Fibroblast of skin of left quadriceps (primary cell): ENCODE data around the gene PELI3.
A peak's percentile ranks its signal among the peaks of the same experiment; 100 is the strongest.

Source experiments
- DNase-seq, 2 experiments: peaks; one replicate each; pipeline ENCODE4 v3.0.0-alpha.2; 2013; ENCODE audit warnings: low read depth in 2 of 2

The PELI3 gene

GRCh38 chr11:66497206-66497605 is 30.5 kb downstream of the PELI3 start:
- no peak for DNase-seq

- DNase-seq = no peak
These were observed 31.8 kb downstream of the PELI3 start for GRCh38 chr11:66498506-66498905.

- no peak for DNase-seq
These were observed 38.6 kb downstream of the PELI3 start for GRCh38 chr11:66505276-66505816.

GRCh38 chr11:66509131-66509561 is 42.4 kb downstream of the PELI3 start:
- no peak for DNase-seq

DNA sequence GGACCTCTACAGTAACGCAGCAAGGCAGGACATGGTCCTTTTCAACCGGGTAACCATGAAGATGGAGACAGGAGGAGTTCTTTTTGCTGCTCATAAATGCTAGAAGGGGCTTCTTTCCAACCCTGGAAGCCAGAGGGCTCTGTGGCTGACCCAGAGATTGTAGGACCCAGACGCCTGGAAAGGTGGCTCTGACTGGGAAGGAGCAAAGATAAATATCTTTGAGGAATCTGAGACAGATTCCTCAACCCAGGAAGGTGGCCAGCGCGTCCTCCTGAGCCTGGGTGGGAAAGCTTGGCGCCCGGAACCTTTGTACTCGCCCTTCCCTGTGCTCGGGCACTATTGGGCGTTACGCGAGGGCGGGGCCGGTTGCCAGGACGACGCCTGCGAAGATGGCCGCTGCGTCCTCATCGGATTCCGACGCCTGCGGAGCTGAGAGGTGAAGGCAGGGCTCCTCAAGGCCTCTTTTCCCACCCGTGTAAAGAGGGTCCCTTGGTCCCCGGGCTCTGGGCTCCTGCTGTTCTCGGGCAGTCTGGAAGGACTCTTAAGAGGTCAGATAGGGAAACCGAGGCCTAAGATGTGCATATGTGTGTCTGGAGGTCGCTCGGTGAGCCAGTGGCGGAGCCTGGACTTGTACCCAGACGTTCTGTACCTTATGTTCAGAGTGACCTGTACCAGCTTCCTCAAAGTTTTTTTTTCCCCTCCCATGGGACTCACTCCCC is 43.7 kb downstream of the PELI3 start, which contains the start of gene BBS1:
BBS1 (plus strand) TSS at position 365 of the 719 bp plus-strand sequence; CDS start at position 390, 25 bp downstream.
- DNase-seq = peak; percentile 43 to 55

- no peak for DNase-seq
These were observed 44.3 kb downstream of the PELI3 start for GRCh38 chr11:66510990-66511339.

- DNase-seq = no peak
These were observed 56.9 kb downstream of the PELI3 start for GRCh38 chr11:66523611-66524010.

DNA sequence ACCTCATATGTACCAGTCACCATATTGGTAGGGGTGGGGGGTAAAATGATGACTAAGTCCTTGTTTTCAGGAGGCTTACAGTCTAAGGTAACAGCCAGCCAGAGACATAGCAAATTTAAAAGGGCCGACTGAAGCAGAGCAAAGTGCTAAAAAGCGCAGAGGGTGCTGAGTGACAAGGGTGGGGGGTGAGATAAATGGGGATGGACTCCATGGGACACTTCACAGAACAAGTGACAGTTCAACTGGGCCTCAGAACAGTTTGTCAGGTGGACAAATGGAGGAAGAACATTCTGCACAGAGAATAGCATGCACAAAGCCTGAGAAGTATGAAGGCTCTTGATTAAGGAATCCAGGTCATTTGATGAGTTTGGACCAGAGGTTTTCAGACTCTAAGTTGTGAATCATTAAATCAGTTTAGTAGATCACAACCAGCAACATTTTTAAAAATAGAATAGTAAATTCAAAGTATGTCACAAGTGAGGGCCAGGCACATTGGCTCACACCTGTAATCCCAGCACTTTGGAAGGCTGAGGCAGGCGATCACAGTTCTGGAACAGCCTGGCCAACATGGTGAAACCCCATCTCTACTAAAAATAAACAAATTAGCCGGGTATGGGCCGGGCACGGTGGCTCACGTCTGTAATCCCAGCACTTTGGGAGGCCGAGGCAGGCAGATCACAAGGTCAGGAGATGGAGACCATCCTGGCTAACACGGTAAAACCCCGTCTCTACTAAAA is 57.8 kb downstream of the PELI3 start:
- no peak for DNase-seq
